NCI-H146 treated with DMSO at 0.1 percent for 48 hours (cell line): Measurements from ENCODE around the gene MUC4.
"Not testable (repeated sequence)": the region's sequence is repeated elsewhere in the genome, so short reads cannot be mapped to it uniquely, and the experiment has no call there.

Source experiments
- DNase-seq: peaks from one replicate; lab custom pipeline; 2025; ENCODE audit not compliant: unreplicated experiment; lab: John Stamatoyannopoulos, UW

Gene MUC4

DNA sequence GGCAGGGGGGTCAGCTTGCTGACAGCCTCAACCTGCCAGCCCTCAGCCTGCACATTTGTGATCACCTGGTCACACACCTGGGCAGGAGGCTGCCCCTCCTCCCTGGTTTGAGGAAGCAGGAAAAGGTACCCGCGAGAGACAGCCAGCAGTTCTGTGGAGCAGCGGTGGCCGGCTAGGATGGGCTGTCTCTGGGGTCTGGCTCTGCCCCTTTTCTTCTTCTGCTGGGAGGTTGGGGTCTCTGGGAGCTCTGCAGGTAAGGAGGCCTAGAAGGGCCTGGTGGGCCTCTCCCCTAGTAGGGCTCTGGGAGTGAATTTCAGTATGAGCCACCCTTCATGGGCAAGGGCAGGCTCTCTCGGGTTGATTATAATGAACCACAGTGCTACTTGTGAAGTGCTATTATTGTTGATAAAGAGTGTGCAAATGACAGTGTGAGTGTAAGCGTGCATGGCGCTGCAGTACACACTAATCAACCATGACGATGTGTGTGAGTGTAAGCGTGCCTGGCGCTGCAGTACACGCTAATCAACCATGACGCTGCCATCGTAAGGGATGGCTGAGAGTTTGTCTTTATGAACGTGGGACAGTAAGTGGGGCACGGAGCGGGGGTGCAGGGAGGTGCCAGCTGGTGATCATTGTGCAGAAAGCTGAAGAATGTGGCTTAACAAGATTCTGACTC is 90.8 kb downstream of the MUC4 start, which contains the start of gene MUC20:
MUC20 (plus strand) TSS at position 148 of the 676 bp plus-strand sequence; CDS start at position 178, 30 bp downstream.
- not testable (repeated sequence) for DNase-seq

DNA sequence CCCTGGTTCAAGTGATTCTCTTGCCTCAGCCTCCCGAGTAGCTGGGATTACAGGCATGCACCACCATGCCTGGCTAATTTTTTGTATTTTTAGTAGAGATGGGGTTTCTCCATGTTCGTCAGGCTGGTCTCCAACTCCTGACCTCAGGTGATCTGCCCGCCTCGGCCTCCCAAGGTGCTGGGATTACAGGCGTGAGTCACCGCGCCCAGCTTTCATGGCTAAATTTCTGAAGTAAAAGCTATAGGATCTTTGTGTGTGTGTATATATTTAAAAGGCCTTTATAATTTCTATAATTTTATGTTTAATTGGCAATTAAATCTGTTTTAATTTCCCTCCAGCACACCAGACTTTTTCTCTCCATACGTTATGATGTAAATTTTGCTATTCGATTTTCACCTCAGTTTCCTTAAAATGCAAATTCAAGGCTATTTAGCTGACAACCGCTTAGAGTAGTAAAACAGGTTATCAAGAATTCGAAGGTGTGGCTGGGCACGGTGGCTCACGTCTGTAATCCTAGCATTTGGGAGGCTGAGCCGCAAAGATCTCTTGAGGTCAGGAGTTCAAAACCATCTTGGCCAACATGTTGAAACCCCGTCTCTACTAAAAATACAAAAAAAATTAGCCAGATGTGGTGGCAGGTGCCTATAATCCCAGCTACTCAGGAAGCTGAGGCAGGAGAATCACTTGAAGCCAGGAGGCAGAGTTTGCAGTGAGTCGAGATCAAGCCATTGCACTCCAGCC is 92.0 kb downstream of the MUC4 start:
- not testable (repeated sequence) for DNase-seq

DNA sequence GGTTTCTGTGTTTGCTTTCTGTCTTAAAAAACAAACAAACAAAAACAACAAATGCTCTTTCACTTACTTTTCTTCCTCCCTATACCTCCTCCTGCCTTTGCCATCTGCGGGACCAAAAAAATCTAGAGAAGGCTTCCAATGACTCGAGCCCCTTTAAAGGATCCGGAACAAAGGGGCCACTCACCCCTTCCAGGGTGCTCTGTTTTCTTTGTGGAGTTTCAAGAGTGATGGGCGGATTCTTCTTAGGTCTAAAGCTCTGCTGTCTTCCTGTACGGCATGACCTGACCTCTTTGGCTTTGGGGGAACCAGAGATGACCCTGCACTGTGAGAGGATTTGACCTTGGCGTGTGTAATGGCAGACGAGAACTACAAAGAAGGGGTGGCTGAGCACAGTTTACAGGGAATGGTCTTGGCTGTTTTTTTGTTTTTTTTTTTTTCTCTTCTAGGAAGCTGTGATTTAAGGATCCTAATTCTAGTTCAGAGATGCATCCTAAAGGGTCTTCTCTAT is 93.2 kb downstream of the MUC4 start:
- DNase-seq, result no peak

DNA sequence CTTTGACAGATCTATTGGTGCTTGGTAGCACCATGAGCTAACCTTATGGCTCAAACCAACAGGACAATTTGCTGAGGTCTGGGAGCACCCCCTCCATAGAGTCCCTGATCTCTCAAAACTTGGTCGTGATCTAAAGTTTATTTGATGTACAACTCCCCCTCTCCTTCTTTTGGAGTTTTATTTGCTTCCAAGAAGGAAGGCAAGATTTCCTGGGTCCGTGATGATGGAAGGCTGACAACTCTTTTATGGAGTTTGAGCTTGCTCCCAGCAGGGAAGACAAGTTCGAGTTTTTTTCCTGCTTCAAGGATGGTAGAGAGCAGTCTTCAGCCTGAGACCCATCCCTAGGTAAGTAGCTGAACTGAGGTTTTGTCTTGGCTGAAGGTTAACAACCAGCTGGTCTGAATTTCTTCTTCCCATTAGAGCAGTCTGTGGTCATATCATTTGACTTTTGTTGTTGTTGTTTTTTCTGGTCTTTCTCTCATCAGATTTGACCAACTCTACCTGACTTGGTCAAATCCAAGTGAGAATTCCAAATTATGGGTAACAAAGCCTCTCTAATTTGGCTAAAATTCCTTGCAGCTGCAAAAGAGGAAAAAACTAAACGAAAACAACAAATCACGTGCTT is 93.8 kb downstream of the MUC4 start:
- no peak for DNase-seq

DNA sequence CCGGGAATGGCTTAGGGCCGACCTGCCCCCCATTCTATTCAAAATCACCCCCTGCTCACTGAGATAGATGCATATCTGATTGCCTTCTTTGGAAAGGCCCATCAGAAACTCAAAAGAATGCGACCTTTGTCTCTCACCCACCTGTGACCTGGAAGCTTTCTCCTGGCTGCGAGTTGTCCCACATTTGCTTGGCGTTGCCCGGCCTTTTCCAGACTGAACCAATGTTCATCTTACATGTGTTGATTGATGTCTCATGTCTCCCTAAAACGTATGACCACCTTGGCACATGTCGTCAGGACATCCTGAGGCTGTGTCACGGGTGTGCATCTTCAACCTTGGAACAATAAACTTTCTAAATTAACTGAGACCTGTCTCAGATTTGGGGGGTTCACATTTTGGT is 94.3 kb downstream of the MUC4 start:
- DNase-seq, result no peak

DNA sequence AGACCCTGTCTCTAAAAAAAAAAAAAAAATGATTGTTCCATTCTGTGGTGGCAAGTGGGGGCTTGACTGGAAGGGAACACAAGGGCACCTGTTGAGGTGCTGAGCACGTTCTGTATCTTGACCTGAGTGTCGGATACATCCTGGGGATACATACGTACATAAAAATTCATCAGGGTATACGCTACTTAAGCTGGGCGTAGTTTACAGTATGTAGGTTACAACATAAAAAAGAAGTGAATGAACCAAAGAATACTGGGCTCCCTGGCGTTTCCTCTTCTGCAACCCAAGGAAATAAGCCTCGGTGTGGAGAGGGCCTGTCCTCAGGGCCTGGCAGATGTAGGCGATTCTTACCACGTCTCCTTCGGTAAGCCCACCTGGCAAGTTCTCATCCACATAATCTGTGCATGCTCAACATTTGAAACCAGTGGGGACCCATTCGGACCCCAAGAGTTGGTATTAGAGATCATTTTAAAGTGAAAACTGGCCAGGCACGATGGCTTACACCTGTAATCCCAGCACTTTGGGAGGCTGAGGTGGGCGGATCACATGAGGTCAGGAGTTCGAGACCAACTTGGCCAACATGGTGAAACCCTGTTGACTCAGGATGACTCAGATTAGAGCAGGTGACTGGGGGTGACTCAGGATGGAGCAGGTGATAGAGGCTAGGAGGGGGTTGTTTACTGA is 96.0 kb downstream of the MUC4 start:
- no peak for DNase-seq

DNA sequence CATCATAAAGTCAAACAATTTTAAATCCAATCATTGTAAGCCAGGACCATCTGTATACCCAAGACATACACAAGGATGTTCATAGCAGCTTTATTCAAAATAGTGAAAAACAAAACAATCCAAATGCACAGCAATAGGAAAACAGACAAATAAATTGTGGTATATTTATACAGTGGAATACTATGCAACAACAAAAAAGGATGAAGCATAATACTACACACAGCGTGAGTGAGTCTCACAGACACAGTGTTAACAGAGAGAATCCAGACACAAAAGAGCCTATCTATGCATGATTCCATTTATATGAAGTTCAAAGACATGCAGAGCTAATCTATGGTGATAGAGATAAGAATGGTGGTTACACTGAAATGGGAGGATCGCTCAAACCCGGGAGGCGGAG is 96.6 kb downstream of the MUC4 start:
- no peak for DNase-seq

DNA sequence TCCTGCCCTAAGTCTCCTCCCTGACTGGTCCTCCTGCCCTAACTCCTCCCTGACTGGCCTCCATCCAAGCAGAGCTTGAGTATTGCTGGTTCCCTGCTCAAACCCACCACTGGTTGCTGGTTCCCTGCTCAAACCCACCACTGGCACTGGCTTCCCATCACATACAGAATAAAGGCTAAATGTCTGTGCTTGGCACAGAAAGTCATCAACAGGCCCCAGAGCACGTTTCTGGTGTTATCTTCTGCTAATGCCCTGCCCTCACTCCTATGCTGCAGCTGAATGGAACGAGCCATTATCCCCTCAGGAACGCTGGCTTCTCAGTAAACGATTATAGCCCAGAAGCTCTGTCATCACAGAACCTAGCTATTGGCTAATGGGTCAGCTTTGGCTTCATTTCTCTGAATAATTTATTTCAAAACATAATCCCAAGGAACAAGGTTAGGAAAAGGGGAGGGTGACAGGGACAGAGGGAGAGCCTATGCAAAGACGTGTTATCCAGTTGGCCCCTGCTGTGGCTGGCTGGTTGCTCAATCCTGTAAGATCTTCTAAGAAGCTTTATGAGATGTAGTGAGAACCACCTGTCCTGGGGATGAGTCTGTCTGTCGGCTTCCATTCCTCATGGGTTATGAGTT is 97.2 kb downstream of the MUC4 start:
- DNase-seq, result no peak

DNA sequence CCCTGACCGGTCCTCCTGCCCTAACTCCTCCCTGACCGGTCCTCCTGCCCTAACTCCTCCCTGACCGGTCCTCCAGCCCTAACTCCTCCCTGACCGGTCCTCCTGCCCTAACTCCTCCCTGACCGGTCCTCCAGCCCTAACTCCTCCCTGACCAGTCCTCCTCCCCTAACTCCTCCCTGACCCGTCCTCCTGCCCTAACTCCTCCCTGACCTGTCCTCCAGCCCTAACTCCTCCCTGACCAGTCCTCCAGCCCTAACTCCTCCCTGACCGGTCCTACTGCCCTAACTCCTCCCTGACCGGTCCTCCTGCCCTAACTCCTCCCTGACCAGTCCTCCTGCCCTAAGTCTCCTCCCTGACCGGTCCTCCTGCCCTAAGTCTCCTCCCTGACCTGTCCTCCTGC is 98.6 kb downstream of the MUC4 start:
- DNase-seq, result not testable (repeated sequence)

DNA sequence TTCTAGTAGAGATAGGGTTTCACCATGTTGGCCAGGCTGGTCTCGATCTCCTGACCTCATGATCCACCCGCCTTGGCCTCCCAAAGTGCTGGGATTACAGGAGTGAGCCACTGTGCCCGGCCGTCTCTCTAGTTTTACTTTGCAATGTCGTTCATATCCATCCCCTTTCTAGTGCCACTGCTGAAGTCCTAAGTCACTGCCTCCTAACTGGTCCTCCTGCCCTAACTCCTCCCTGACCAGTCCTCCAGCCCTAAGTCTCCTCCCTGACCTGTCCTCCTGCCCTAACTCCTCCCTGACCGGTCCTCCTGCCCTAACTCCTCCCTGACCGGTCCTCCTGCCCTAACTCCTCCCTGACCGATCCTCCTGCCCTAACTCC is 99.2 kb downstream of the MUC4 start:
- DNase-seq, result not testable (repeated sequence)

DNA sequence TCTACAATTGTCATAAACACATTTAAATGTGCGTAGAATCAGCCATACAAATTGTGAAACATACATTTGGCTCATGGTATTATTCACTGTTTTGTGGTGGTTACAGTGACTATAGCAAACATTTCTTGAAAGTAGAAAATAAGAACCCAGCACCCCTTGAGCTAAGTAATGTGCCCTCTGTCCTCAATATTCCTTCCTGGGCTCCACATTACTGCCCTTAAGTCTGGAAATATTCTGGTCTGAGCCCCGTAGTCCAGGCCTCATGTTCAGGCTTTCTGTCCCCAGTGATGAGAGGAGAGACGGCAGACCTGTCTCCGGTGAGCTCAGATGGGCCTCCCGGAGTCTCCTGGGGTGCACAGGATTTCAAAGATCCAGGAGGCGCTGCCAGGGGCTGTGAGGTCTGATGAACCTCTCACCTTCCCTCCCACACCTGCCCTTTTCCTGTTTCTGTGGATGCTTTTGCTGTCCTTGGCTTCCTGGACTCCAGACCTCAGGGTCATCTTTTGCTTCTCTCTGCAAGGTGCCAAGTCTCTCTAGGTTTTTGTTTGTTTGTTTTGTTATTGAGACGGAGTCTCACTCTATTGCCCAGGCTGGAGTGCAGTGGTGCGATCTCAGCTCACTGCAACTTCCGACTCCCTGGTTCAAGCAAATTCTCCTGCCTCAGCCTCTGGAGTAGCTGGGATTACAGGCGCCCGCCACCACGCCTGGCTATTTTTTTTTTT is 99.8 kb downstream of the MUC4 start:
- no peak for DNase-seq

DNA sequence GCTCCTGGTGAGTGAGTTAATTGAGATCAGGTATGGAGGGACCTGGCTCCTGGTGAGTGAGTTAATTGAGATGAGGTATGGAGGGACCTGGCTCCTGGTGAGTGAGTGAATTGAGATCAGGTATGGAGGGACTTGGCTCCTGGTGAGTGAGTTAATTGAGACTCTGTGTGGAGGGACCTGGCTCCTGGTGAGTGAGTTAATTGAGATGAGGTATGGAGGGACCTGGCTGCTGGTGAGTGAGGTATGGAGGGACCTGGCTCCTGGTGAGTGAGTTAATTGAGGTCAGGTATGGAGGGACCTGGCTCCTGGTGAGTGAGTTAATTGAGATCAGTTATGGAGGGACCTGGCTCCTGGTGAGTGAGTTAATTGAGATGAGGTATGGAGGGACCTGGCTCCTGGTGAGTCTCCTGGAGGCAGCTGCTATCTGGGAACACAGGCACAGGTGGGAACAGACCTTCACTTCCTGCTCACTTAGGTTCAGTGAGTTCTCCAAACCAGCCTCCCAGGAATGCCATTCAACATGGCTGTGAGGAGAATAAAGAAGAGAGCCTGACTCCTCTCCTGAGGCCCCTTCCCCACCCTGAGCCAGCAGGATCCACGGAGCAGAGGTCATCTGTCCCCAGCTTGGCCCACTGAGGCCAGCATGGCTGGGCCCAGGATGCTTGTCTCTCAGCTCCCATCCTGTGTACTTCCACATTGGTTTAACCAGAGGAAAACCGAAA is 100.5 kb downstream of the MUC4 start:
- not testable (repeated sequence) for DNase-seq

DNA sequence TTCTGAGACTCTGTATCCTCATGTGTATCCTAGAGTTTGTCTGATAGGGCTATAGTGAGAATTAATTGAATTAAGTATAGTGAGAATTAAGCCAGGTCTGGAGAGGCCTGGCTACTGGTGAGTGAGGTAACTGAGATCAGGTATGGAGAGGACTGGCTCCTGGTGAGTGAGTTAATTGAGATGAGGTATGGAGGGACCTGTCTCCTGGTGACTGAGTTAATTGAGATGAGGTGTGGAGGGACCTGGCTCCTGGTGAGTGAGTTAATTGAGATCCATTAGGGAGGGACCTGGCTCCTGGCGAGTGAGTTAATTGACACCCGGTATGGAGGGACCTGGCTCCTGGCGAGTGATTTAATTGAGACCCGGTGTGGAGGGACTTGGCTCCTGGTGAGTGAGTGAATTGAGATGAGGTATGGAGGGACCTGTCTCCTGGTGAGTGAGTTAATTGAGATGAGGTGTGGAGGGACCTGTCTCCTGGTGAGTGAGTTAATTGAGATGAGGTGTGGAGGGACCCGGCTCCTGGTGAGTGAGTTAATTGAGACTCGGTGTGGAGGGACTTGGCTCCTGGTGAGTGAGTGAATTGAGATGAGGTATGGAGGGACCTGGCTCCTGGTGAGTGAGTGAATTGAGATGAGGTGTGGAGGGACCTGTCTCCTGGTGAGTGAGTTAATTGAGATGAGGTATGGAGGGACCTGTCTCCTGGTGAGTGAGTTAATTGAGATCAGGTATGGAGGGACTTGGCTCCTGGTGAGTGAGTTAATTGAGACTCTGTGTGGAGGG is 101.4 kb downstream of the MUC4 start:
- DNase-seq, result not testable (repeated sequence)

DNA sequence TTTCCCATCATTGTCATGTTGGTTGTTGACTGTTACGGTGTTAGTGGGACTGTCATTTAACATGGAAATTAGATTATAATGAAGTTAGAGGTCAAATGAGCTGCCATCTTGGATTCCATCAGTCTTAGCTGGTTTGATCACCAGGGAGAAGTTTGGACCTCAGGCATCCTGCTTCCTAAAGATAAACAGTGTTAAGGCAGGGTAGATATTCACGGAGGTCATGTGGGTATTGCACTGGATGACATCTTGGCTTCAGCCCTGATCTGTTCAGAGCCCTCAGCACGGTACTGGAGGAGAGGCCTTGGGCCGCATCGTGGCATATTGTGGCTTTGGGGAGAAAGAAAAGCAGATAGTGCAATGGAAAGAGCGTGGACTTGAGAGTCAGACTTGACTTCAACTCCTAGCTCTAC is 102.0 kb downstream of the MUC4 start:
- DNase-seq, result no peak

DNA sequence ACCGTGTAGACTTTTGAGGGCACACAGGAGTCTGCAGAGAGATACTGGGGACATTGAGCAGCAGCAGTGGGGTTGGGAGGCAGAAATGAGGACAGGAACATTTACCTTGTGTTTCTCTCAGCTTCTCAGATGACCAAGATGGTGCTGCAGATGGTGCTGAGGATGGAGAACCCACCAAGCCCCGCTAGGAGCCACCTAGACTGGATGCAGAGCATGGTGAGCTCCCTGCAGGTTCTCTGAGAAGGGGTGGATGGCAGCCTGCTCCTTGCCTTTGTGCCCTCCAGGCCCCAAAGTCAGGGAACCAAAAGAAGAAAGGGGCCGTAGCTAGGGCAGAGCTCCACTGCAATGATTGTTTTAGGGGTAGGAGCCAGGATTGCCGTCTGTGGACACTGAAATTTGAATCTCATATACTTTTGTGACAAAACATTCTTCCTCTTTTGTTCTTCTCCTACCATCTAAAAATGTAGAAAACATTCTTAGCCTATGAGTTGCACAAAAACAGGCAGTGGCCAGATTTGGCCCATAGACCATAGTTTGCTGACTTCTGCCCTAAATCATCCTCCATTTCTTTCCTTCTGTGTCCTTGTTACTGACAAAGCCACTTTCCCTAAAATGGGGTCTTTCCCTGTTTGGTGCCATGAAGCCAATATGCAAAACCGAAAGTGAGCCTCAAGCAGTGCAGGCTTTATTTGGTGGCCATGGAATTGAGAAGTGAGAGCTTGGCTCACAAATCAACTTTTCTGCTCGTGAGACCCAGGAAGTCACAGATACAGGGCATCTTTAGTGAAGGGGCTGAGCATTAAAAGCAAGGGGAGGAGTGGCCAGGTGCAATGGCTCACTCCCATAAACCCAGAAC is 102.9 kb downstream of the MUC4 start:
- no peak for DNase-seq

DNA sequence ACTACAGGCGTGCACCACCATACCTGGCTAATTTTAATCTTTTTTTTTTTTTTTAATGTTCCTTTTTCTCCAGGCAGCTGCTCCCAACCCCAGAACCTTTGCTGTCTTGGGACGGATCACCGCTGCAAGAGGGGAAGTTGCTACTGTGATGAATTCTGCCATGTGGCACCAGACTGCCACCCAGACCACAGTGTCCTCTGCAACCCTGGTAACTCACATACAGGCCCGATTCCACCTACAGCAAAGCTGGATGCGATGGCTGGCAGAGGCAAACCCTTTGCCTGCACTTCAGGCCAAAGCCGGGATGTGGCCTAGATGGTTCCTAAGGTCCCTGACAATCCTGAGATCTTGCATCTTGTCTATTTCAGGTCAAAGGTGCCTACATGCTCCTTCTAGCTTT is 103.7 kb downstream of the MUC4 start:
- DNase-seq, result no peak

DNA sequence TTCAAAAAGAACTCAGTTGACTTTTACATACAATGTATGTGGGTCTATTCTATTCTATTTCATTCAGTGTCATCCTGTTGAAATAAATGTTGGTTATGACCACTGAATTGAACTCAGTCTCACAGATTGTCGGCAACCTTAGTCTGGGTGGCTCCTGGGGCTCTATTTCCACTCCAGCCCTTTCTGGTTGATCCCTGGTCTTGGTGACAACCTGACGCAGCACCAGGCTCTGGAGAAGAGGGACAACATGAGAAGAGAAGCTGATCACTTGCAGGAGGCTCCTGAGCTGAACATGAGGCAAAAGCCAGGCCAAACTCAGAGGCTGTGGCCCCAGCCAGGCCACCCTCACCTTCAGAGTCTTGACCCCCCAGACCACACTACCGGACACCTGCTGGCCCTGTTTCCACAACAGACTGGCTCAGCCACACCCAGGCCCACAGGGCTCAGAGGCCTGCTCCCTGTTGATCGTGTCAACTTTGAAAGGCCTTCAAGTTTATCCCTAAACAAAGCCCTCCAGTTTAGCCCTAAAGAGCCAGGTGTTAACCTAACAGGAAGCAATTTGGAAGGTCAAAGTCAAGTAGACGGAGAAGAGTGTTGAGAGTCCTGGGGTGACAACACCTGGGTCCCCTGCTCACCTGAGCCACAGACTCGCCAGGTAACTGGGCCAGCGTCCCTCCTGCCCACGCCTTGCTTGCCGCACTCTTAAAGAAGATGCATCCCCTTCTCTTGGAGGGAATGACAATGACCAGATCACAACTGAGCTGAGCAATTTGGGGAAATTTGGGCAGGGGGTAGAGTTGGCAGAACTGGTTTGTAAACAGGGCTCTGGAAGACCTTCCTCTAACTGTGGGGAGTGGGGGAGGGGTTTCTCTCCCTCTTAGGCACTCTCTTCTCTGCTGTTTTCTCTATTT is 106.4 kb downstream of the MUC4 start:
- no peak for DNase-seq
